Muscle of back (tissue), 11 donors: ENCODE results near the gene EIF1AD. TPM values are rescaled to one million over a fixed set of nuclear protein-coding genes. Genes with fewer than 3 reads are reported as not detected.
"Not testable (repeated sequence)": the region's sequence is repeated elsewhere in the genome, so short reads cannot be mapped to it uniquely, and the experiment has no call there.

Experiments
- DNase-seq, 3 donors: peaks; one replicate each; pipeline versions ENCODE4 v3.0.0 to v3.0.0-alpha.2; 2013
- polyA plus RNA-seq, 10 donors: library from polyadenylated mRNA; unstranded; fragments of 120-200 nt; gene quantifications; one replicate each; pipeline ENCODE4 v1.2.1, GENCODE V29; 2013; ENCODE audit not compliant: insufficient read length in 10 of 10

The EIF1AD gene
- polyA plus RNA-seq, 10 donors = 14.0 to 23.0 (median 18.6) TPM

- not testable (repeated sequence) for DNase-seq
Observed at GRCh38 chr11:66023186-66023440, 21.2 kb upstream of the EIF1AD start.

GRCh38 chr11:66022401-66023185, 20.6 kb upstream of the EIF1AD start:
- peak; percentile 35 to 83 (median 55) for DNase-seq

- no peak for DNase-seq
Observed at GRCh38 chr11:66020618-66021357, 18.8 kb upstream of the EIF1AD start.

- DNase-seq = no peak
Observed at GRCh38 chr11:66020212-66020611, 18.3 kb upstream of the EIF1AD start.

GRCh38 chr11:66017321-66017720, 15.4 kb upstream of the EIF1AD start:
- DNase-seq = no peak

- DNase-seq = no peak
Observed at GRCh38 chr11:66016793-66017177, 14.8 kb upstream of the EIF1AD start.

GRCh38 chr11:66015936-66016792, 14.2 kb upstream of the EIF1AD start:
- DNase-seq = no peak

- DNase-seq = no peak
Observed at GRCh38 chr11:66015454-66015881, 13.5 kb upstream of the EIF1AD start.

- no peak for DNase-seq
Observed at GRCh38 chr11:66014804-66015453, 13.0 kb upstream of the EIF1AD start.

- no peak for DNase-seq
Observed at GRCh38 chr11:66013762-66014100, 11.8 kb upstream of the EIF1AD start.

GRCh38 chr11:66012946-66013761, 11.2 kb upstream of the EIF1AD start:
- DNase-seq = no peak

- DNase-seq = no peak
Observed at GRCh38 chr11:66012371-66012945, 10.5 kb upstream of the EIF1AD start.

- no peak for DNase-seq
Observed at GRCh38 chr11:66011785-66012303, 9.9 kb upstream of the EIF1AD start, which contains the start of gene CST6. Gene CST6 (plus strand): TSS chr11:66012008. CDS start chr11:66012045, 37 bp downstream.

GRCh38 chr11:66011239-66011784, 9.4 kb upstream of the EIF1AD start:
- DNase-seq = no peak

GRCh38 chr11:66010036-66010435, 8.1 kb upstream of the EIF1AD start:
- not testable (repeated sequence) for DNase-seq

- no peak for DNase-seq
Observed at GRCh38 chr11:66008468-66009101, 6.6 kb upstream of the EIF1AD start.

GRCh38 chr11:66008095-66008467, 6.1 kb upstream of the EIF1AD start:
- DNase-seq = no peak

- DNase-seq = no peak
Observed at GRCh38 chr11:66007201-66007634, 5.3 kb upstream of the EIF1AD start.

GRCh38 chr11:66006891-66007176, 4.9 kb upstream of the EIF1AD start:
- no peak for DNase-seq
